IPS-20b (cell line): ENCODE results near the gene FNDC3B.

Source experiments
- H3K27ac ChIP-seq: one replicate; pipeline ENCODE4 v1.5.1; 2013; ENCODE audit warnings: low read length
- H3K27me3 ChIP-seq: 2 replicates; pipeline ENCODE4 v1.6.1; 2013; ENCODE audit warnings: mild to moderate bottlenecking, low read length, inconsistent platforms; ENCODE audit not compliant: insufficient read depth
- H3K36me3 ChIP-seq: 2 replicates; pipeline ENCODE4 v1.6.1; 2013; ENCODE audit warnings: low read depth, mild to moderate bottlenecking, inconsistent platforms, low read length, moderate library complexity; ENCODE audit not compliant: insufficient read depth
- H3K4me1 ChIP-seq: 2 replicates; pipeline ENCODE4 v1.6.1; 2013; ENCODE audit warnings: mild to moderate bottlenecking, control low read depth, inconsistent platforms, low read length, moderate library complexity; ENCODE audit not compliant: insufficient read depth
- H3K4me3 ChIP-seq: 2 replicates; pipeline ENCODE4 v1.5.1; 2013; ENCODE audit warnings: mild to moderate bottlenecking, low read length, inconsistent platforms
- H3K9ac ChIP-seq: 2 replicates; pipeline ENCODE4 v1.6.1; 2013; ENCODE audit warnings: low read depth, mild to moderate bottlenecking, inconsistent platforms, low read length, moderate library complexity
- H3K9me3 ChIP-seq: 2 replicates; pipeline ENCODE4 v1.6.1; 2013; ENCODE audit warnings: mild to moderate bottlenecking, low read depth, low read length, inconsistent platforms; ENCODE audit not compliant: insufficient read depth

Gene FNDC3B

DNA sequence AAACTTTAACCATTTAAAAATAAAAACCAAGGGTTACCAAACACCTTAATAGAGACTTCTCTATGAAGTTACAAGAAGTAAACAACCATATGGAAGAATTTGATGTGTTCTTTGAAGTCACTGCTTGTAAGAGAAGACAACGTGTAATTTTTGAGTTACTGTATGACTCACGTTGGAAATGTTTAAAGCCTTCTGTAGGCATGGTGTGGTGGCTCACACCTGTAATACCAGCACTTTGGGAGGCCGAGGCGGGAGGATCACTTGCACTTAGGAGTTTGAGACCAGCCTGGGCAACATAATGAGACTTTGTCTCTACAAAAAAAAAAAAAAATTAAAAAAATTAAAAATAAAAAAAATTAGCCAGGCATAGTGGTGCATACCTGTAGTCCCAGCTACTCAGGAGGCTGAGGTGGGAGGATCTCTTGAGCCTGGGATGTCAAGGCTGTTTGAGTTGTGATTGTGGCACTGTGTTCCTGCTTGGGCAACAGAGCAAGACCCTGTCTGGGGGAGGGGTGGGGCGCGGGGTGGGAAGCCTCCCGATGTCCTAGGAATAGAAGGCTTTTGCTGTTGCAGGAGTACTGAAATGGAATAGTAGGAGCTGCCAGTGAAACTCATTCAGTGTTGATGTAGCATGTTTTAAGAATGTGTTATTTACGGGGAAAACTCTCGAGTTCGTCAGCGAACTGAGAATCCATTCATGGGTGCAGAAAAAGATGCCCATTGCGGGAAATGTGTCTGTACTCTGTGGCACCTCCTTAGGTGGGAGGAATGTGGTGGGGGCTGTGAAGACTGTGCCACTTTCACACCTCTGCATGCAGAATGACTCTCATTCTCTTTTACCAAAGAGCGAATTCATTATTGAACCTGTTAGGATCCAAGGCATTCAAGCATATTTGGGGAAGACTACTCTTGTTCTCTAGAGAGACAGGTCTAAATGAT is 134.2 kb downstream of the FNDC3B start:
- H3K9ac ChIP-seq, result peak overlapping the region; percentile 77; the same call in 1 of the 2 replicates
- no peaks in the 10 kb centered on the region for H3K36me3 ChIP-seq
- H3K27ac ChIP-seq, result no peak overlapping the region
- no peaks in the 10 kb centered on the region for H3K27me3 ChIP-seq
- no peak overlapping the region; the same call in 1 of the 2 replicates for H3K4me3 ChIP-seq
- peaks cover 65% of the 10 kb centered on the region for H3K4me1 ChIP-seq
- no peaks in the 10 kb centered on the region for H3K9me3 ChIP-seq

DNA sequence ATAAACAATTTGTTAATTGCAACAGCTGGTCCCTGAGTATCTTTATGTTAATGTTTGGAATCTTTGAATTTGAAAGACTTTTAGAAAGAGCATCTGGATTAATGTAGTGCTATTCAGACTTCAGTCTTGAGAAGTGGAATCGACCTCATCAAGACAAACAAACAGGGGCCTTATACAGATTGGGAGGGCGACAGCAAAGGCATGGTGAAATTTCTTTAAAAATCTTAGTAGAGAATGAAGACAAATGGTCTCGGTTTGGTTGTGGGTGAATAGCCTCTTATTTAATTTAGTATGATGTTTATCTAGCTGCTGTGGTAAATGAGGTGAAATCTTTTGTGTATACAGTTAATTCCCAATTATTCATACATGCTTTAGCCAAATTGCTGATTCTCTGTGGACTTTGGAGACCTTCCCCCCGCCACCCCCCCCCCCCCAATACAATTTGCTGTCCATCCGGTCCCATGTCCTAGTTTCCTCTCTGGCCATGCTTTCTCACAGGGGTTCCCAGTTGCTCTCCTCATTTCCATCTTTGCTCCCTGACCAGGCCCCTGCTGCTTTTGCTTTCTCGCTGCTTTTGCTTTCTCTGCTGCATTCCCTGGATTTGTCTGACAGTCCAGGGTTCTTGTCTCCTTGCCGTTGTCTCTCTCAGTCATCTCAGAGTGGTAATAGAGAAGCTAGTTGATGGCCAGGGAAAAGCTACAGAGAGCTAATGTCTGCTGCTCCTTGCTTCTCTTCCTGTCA is 135.3 kb downstream of the FNDC3B start:
- Histone ChIP-seq H3K4me1 (peaks cover 61% of the 10 kb centered on the region), H3K27ac (peak overlapping the region; percentile 99), H3K9me3 (no peaks in the 10 kb centered on the region), H3K4me3 (peak overlapping the region; percentile 52; the same call in 1 of the 2 replicates), H3K9ac (peak overlapping the region; percentile 77; the same call in 1 of the 2 replicates), H3K27me3 (no peaks in the 10 kb centered on the region), H3K36me3 (no peaks in the 10 kb centered on the region)

DNA sequence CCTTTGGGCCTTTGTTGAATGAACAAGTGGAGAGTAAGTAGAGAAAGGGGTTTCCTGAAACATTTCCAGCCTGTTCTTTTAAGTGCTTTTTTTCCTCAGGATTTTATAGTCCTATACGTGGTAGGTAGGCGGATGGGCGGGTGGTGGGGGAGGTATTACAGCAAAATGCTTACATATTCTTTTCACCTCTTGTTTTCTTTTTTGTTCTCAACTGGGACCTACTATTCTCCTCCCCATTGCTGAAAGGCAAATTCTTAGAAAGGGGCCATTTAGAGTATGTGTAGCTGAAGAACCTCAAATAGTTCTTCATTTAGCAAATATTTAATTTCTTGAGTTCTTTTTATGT is 135.8 kb downstream of the FNDC3B start:
- Histone ChIP-seq H3K36me3 (no peaks in the 10 kb centered on the region), H3K4me1 (peaks cover 61% of the 10 kb centered on the region), H3K4me3 (peak overlapping the region; percentile 52; the same call in 1 of the 2 replicates), H3K9me3 (no peaks in the 10 kb centered on the region), H3K9ac (peak overlapping the region; percentile 77; the same call in 1 of the 2 replicates), H3K27ac (peak overlapping the region; percentile 99), H3K27me3 (no peaks in the 10 kb centered on the region)

DNA sequence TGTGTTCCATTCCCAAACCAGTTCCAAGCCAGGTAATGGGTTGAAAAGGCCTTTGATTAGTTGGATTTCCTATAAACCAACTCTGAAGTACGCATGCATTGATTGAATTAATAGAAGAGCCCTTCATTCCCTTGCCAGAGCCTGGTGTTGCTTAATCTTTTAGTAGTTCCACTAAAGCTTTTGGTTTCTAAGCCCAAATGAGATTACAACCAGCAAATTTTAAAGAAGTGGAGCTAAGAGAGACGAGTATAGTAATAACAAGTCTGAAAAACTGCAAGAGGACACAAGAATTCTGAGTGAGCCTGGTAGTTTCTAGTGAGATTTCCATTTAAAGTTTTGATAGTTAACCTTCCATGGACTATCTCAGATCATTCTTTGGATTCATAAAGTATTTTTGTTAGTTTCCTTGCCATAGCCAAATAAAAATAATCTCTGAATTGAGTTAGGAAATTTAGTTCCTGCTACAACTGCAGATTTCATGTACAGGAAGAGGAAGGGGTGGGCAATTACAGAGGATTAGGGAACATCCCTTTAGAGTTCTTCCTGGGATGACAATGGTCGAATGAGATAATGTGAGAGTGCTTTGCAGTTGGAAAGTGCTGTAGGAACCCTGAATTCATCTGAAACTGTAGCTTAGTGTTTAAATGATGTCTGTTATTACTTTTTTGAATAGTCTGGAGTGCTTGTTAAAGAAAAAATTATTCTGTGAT is 136.8 kb downstream of the FNDC3B start:
- Histone ChIP-seq H3K9ac (peak overlapping the region; percentile 77; the same call in 1 of the 2 replicates), H3K4me3 (peak overlapping the region; percentile 15; the same call in 1 of the 2 replicates), H3K27ac (peak overlapping the region; percentile 66), H3K9me3 (no peaks in the 10 kb centered on the region), H3K4me1 (peaks cover 51% of the 10 kb centered on the region), H3K27me3 (no peaks in the 10 kb centered on the region), H3K36me3 (no peaks in the 10 kb centered on the region)

DNA sequence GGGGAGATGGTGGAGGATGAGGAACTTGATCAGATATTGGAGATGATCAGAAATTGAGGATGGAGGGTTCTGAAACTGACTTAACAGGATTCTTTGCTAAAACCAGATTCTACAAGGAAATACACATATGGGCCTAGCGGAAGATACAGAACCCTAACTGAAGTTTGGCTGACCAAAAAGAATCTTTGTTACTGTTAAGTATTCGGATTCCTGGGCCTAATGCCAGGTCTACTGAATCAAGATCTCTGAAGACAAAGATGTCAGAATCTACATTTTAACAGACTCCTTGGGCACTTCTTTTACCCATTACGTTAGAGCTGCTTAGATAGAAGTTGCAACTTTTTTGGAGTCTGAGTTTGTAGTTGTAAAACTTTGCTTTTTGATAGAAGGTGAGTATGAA is 137.7 kb downstream of the FNDC3B start:
- H3K27ac ChIP-seq, result peak overlapping the region; percentile 66
- H3K36me3 ChIP-seq, result no peaks in the 10 kb centered on the region
- H3K4me3 ChIP-seq, result no peak overlapping the region
- no peaks in the 10 kb centered on the region for H3K27me3 ChIP-seq
- H3K4me1 ChIP-seq, result peaks cover 47% of the 10 kb centered on the region
- no peaks in the 10 kb centered on the region for H3K9me3 ChIP-seq
- H3K9ac ChIP-seq, result no peak overlapping the region

DNA sequence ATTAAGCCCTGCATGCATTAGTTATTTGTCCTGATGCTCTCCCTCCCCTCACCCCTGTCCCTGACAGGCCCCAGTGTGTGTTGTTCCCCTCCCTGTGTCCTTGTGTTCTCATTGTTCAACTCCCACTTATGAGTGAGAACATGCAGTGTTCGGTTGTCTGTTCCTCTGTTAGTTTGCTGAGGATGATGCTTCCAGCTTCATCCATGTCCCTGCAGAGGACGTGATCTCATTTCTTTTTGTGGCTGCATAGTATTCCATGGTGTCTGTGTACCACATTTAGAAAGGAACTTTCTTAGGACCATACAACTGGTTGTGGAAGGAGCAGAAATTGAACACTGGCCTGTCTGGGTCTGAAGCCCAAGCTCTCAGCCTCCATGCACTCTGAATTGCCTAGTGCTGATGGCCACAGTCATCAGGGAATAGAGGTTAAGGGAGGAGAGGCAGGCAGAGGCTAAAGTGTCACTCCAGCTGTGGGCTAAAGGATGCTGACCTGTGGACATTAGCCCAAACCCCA is 138.5 kb downstream of the FNDC3B start:
- Histone ChIP-seq H3K9ac (no peak overlapping the region), H3K4me1 (peaks cover 45% of the 10 kb centered on the region), H3K9me3 (no peaks in the 10 kb centered on the region), H3K27me3 (no peaks in the 10 kb centered on the region), H3K36me3 (no peaks in the 10 kb centered on the region), H3K4me3 (no peak overlapping the region), H3K27ac (no peak overlapping the region)

DNA sequence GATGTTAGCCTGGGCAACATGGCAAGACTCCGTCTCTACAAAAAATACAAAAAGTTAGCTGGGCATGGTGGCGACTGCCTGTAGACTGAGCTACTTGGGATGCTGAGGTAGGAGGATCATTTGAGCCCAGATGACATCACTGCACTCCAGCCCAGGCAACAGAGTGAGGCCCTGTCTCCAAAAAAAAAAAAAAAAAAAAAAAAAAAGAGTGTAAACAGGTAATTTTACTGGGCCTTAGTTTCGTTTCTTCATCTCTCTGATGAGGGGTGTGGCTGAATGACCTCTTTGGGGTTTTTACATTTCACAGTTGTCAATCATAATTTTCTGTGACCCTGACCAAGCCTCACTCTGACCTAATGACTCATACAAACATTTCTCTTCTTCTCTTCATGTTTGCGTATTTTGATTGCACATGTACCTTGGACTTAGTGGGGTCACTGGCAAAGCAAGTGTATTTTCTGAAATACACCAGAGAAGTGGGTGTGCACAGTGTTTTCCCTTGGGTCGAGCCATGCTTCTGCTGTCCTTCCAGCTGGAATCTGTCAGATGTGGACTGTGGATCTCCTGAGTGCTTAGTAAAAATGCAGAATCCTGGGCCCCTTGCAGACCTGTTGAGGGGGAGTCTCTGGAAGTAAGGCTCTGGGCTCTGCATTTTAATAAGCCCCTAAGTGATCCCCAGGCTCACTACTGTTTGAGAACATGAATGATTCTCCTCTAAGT is 140.5 kb downstream of the FNDC3B start:
- no peaks in the 10 kb centered on the region for H3K9me3 ChIP-seq
- H3K9ac ChIP-seq, result no peak overlapping the region
- no peak overlapping the region for H3K27ac ChIP-seq
- H3K4me3 ChIP-seq, result no peak overlapping the region
- H3K4me1 ChIP-seq, result peaks cover 36% of the 10 kb centered on the region
- no peaks in the 10 kb centered on the region for H3K27me3 ChIP-seq
- no peaks in the 10 kb centered on the region for H3K36me3 ChIP-seq

DNA sequence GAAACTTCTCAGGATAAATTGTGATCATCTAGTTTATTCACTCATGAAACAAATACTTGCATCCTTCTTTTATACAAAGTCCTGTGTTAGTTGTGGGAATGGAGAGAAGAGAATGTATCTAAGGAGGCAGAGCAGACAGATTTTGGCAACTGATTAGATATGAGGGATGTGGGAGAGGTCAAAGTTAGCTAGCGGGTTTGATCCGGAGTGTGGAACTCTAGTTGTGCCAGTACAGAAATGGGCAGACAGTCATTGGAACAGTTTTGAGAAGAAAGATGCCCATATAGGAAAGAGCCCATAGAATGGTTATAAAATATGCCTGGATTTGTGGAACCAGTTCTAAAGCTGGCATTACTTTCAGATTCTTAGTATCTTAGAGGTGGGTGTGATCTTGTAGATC is 141.1 kb downstream of the FNDC3B start:
- peaks cover 30% of the 10 kb centered on the region for H3K4me1 ChIP-seq
- no peaks in the 10 kb centered on the region for H3K9me3 ChIP-seq
- no peak overlapping the region for H3K27ac ChIP-seq
- H3K36me3 ChIP-seq, result no peaks in the 10 kb centered on the region
- no peak overlapping the region for H3K9ac ChIP-seq
- no peak overlapping the region for H3K4me3 ChIP-seq
- H3K27me3 ChIP-seq, result no peaks in the 10 kb centered on the region

DNA sequence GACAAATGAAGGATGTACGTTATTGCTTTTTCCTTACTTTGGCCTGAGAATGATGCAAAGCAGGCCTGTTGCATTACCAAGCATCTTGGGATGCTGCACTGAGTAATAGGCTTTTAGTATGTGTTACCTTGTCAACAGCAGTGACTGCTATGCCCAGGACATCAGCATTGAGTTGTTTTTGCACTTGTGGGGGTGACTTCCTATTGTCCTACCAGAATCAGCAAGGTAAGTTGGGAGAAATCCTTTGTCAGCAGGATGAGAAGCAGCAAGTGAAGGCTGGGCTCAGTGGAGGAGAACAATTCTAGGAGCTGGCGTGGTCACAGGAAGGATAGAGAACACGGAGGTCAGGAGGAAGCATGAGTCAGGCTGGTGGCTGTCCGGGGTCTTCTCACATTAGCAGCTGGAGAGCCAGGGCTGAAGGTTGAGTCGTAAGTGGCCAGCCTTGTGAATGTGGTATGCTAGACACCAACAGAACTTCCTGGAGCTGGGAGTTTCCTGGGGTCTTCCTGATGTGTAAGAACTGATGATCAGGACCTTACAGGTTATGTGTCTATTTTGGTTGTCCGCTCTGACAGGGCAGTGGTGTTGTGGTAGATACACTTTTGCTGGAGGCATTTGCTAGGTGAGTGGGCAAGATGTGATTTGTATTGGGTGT is 142.7 kb downstream of the FNDC3B start:
- no peak overlapping the region for H3K4me3 ChIP-seq
- peaks cover 14% of the 10 kb centered on the region; the same call in 1 of the 2 replicates for H3K4me1 ChIP-seq
- no peaks in the 10 kb centered on the region for H3K27me3 ChIP-seq
- no peak overlapping the region for H3K27ac ChIP-seq
- H3K9me3 ChIP-seq, result no peaks in the 10 kb centered on the region
- H3K9ac ChIP-seq, result no peak overlapping the region
- no peaks in the 10 kb centered on the region for H3K36me3 ChIP-seq

DNA sequence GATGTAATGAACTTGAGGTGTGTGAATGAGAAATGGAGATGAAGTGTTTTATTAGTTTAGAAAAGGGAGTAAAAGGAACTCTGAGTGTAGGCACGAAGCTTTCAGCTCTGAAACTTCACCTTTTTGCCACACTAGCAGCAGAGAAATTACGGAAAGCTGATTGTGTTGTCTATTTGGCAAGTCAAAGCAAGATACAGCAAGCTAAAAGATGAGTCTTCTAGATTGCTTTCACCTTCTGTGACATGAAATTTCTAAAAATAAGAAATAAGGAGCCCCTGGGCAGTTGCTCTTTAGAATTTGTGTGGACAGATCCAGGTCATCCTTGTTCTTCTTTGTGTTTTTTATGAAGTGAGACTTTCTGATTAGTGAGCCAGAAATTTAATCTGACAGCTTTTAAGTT is 143.4 kb downstream of the FNDC3B start:
- Histone ChIP-seq H3K4me1 (peaks cover 13% of the 10 kb centered on the region; the same call in 1 of the 2 replicates), H3K4me3 (no peak overlapping the region), H3K9me3 (no peaks in the 10 kb centered on the region), H3K27ac (no peak overlapping the region), H3K27me3 (no peaks in the 10 kb centered on the region), H3K9ac (no peak overlapping the region), H3K36me3 (no peaks in the 10 kb centered on the region)
